IMR-90 (cell line): ENCODE results near the gene NTSR1. TPM values are rescaled to one million over a fixed set of nuclear protein-coding genes. Genes with fewer than 3 reads are reported as not detected.

ENCODE experiments used
- ATAC-seq: fragments of 200-7000 bp; cut with Tn5 transposase; 2 replicates; pipeline ENCODE4 v1.9.1; 2020; ENCODE audit warnings: low read depth, mild to moderate bottlenecking, moderate library complexity
- BruUV-seq: library from RNA; stranded (reverse); fragments of 400-500 nt; replicated peaks from 2 replicates; lab custom pipeline; 2021; lab: Mats Ljungman, UMichigan
- CTCF ChIA-PET: fragments of 300-600 bp; formaldehyde crosslinking; extraction: SDS; loops from one replicate; lab custom pipeline; 2021; ENCODE audit warnings: antibody characterized with exemption; lab: Yijun Ruan, JAX
- POLR2A ChIA-PET: fragments of 300-600 bp; sonication (Branson Sonifier 250); formaldehyde crosslinking; loops from one replicate; lab custom pipeline; 2022; ENCODE audit warnings: antibody characterized with exemption; ENCODE audit not compliant: unreplicated experiment; lab: Charles Lee
- DNase-seq: peaks from one replicate; pipeline ENCODE4 v3.0.0; 2013
- H2AFZ ChIP-seq: replicated peaks from 2 replicates; pipeline ENCODE3; 2013; ENCODE audit warnings: low read length, mild to moderate bottlenecking; ENCODE audit not compliant: poor library complexity
- H2AK5ac ChIP-seq: 2 replicates; pipeline ENCODE4 v1.6.1; 2013; ENCODE audit warnings: low read depth, low read length, inconsistent platforms
- H2AK9ac ChIP-seq: replicated peaks from 2 replicates; pipeline ENCODE3; 2013; ENCODE audit warnings: mild to moderate bottlenecking, low read depth, low read length, moderate library complexity; ENCODE audit not compliant: poor library complexity
- H2BK120ac ChIP-seq: 2 replicates; pipeline ENCODE4 v1.6.1; 2013; ENCODE audit warnings: low read depth, low read length, inconsistent platforms
- H2BK15ac ChIP-seq: 3 replicates; pipeline ENCODE4 v1.6.1; 2013; ENCODE audit warnings: low read depth, low read length, inconsistent platforms
- H2BK20ac ChIP-seq: 2 replicates; pipeline ENCODE4 v1.6.1; 2013; ENCODE audit warnings: low read depth, mild to moderate bottlenecking, inconsistent platforms, low read length, moderate library complexity
- H2BK5ac ChIP-seq: 2 replicates; pipeline ENCODE4 v1.6.1; 2013; ENCODE audit warnings: mild to moderate bottlenecking, low read depth, low read length, inconsistent platforms; ENCODE audit not compliant: poor library complexity, severe bottlenecking
- H3K14ac ChIP-seq: replicated peaks from 2 replicates; pipeline ENCODE4 v1.6.1; 2013; ENCODE audit warnings: low read depth, low read length, inconsistent platforms
- H3K18ac ChIP-seq: 2 replicates; pipeline ENCODE4 v1.6.1; 2013; ENCODE audit warnings: low read depth, low read length, control low read depth
- H3K23ac ChIP-seq: 2 replicates; pipeline ENCODE4 v1.6.1; 2013; ENCODE audit warnings: low read depth, low read length, inconsistent platforms
- H3K27ac ChIP-seq: 2 replicates; pipeline ENCODE4 v1.5.1; 2013; ENCODE audit warnings: mild to moderate bottlenecking, control low read depth, low read length; ENCODE audit not compliant: insufficient read depth
- H3K27me3 ChIP-seq: 2 replicates; pipeline ENCODE4 v1.6.1; 2013; ENCODE audit warnings: low read length; ENCODE audit not compliant: control insufficient read depth, insufficient read depth
- H3K36me3 ChIP-seq: 2 replicates; pipeline ENCODE4 v1.6.1; 2013; ENCODE audit warnings: low read length, mixed read lengths; ENCODE audit not compliant: control insufficient read depth, insufficient read depth
- H3K4ac ChIP-seq: 2 replicates; pipeline ENCODE4 v1.6.1; 2013; ENCODE audit warnings: low read depth, low read length, inconsistent platforms
- H3K4me1 ChIP-seq: 2 replicates; pipeline ENCODE4 v1.6.1; 2013; ENCODE audit warnings: low read length, mixed read lengths; ENCODE audit not compliant: control insufficient read depth, insufficient read depth
- H3K4me2 ChIP-seq: 2 replicates; pipeline ENCODE4 v1.6.1; 2013; ENCODE audit warnings: low read depth, mild to moderate bottlenecking, control low read depth, low read length, moderate library complexity
- H3K4me3 ChIP-seq: 2 replicates; pipeline ENCODE4 v1.5.1; 2013; ENCODE audit warnings: low read depth, mild to moderate bottlenecking, control low read depth, low read length, moderate library complexity; ENCODE audit not compliant: insufficient read depth
- H3K56ac ChIP-seq: 2 replicates; pipeline ENCODE4 v1.6.1; 2013; ENCODE audit warnings: low read length, inconsistent platforms; ENCODE audit not compliant: insufficient read depth; ENCODE audit errors: extremely low read depth
- H3K79me1 ChIP-seq, 2 experiments: 2 replicates each; pipeline ENCODE4 v1.6.1; 2013; ENCODE audit warnings: low read length in 2 of 2, inconsistent platforms in 1 of 2, low read depth in 1 of 2
- H3K9ac ChIP-seq: 2 replicates; pipeline ENCODE4 v1.6.1; 2013; ENCODE audit warnings: low read depth, low read length, control low read depth
- H3K9me1 ChIP-seq: 2 replicates; pipeline ENCODE4 v1.6.1; 2013; ENCODE audit warnings: low read length, inconsistent platforms; ENCODE audit not compliant: insufficient read depth
- H3K9me3 ChIP-seq: 2 replicates; pipeline ENCODE4 v1.6.1; 2013; ENCODE audit warnings: low read length; ENCODE audit not compliant: control insufficient read depth, insufficient read depth
- H4K20me1 ChIP-seq: 2 replicates; pipeline ENCODE4 v1.6.1; 2013; ENCODE audit warnings: low read length, inconsistent platforms; ENCODE audit not compliant: insufficient read depth
- H4K5ac ChIP-seq: 2 replicates; pipeline ENCODE4 v1.6.1; 2013; ENCODE audit warnings: mild to moderate bottlenecking, low read depth, low read length, control low read depth
- H4K8ac ChIP-seq, 2 experiments: 2 replicates each; pipeline ENCODE4 v1.6.1; 2013; ENCODE audit warnings: low read depth in 2 of 2, low read length in 2 of 2, control low read depth in 1 of 2, inconsistent platforms in 1 of 2
- H4K91ac ChIP-seq: 2 replicates; pipeline ENCODE4 v1.6.1; 2013; ENCODE audit warnings: low read depth, low read length, inconsistent platforms; ENCODE audit not compliant: insufficient read depth
- BHLHE40 ChIP-seq: fragments of 150-350 bp; IDR thresholded peaks from 2 replicates; pipeline ENCODE4 v1.6.1; 2016; ENCODE audit warnings: mild to moderate bottlenecking, low read depth, low read length
- RAD21 ChIP-seq: IDR thresholded peaks from 2 replicates; pipeline ENCODE4 v1.6.1; 2012; ENCODE audit warnings: low read length, improper control_type of control experiment
- WGBS, 2 experiments: methylation state at CpG; one replicate each; pipeline versions ENCODE4 v1.1.5 to v1.1.7; 2013; ENCODE audit warnings: missing lambda C conversion rate in 2 of 2; ENCODE audit not compliant: insufficient read length in 1 of 2; ENCODE audit errors: extremely low coverage in 2 of 2; 5-methylcytosine and 5-hydroxymethylcytosine counted together
- dilution Hi-C: fragments of 300-500 bp; cut with HindIII; formaldehyde crosslinking; loops from one replicate; pipeline ENCODE4 v1.14.3; 2018; ENCODE audit warnings: low sequenced_read_pairs; ENCODE audit not compliant: unreplicated experiment
- in situ Hi-C: fragments of 300-500 bp; cut with MboI; formaldehyde crosslinking; loops from 3 replicates; pipeline ENCODE4 v1.14.3; 2019; ENCODE audit warnings: low sequenced_read_pairs, inconsistent platforms, mixed read lengths
- intact Hi-C: fragments of 100-400 bp; cut with micrococcal nuclease; formaldehyde crosslinking; loops from 2 replicates; pipeline ENCODE4 v1.10.0; 2022
- polyA plus RNA-seq, 3 experiments: library from polyadenylated mRNA; depleted of rRNA; stranded (reverse); fragments of >200 nt; gene quantifications; 2 replicates each; pipeline ENCODE4 v1.2.3, GENCODE V29; 2012; ENCODE audit warnings: low replicate concordance in 1 of 3
- total RNA-seq: library from RNA; depleted of rRNA; stranded (reverse); fragments of >200 nt; gene quantifications from 2 replicates; pipeline ENCODE4 v1.2.3, GENCODE V29; 2012

NTSR1 gene
- total and polyA plus RNA-seq, 2 of the 4 experiments (the other 2 are of a cell fraction), result 0.54 to 1.8 TPM

- Histone ChIP-seq H2BK20ac (no peak overlapping the region), H3K23ac (no peak overlapping the region), H3K14ac (no peak overlapping the region), H3K4ac (no peak overlapping the region), H4K8ac (no peak overlapping the region), H3K79me1 (no peaks in the 10 kb centered on the region), H3K27me3 (no peaks in the 10 kb centered on the region), H3K36me3 (no peaks in the 10 kb centered on the region), H3K18ac (no peak overlapping the region), H3K27ac (no peak overlapping the region), H3K9me1 (no peaks in the 10 kb centered on the region), H3K9ac (no peak overlapping the region), H2BK120ac (no peak overlapping the region), H4K20me1 (no peaks in the 10 kb centered on the region; the same call in none of the 2 replicates), H4K91ac (no peak overlapping the region), H2AK9ac (no peak overlapping the region), H3K56ac (no peak overlapping the region), H3K9me3 (no peaks in the 10 kb centered on the region), H2BK5ac (no peak overlapping the region), H2BK15ac (no peak overlapping the region), H3K4me1 (peaks cover 5% of the 10 kb centered on the region), H3K4me3 (no peak overlapping the region), H2AFZ (no peak overlapping the region), H2AK5ac (no peak overlapping the region), H3K4me2 (no peak overlapping the region), H4K5ac (no peak overlapping the region)
- dilution Hi-C loops, result no loop called here
- CTCF ChIA-PET, result no interaction called here
- TF ChIP-seq RAD21 (no peak), BHLHE40 (no peak)
- no TSS peak for BruUV-seq
- POLR2A ChIA-PET, result interaction anchor here (0.6 kb wide), 1 partner anchor 130 kb away, joined by 3 read pairs; no protein-coding TSS in a partner anchor
- intact Hi-C loops, result no loop called here
- 97% methylated on average over 6 of the region's 18 CpGs; no CpG with 5 or more reads in 1 of the 2 experiments for WGBS, 2 experiments
- no peak for DNase-seq
- ATAC-seq, result no peak
- in situ Hi-C loops, result no loop called here
Measured at GRCh38 chr20:62664019-62664971, 44.3 kb upstream of the NTSR1 start.
